ENCODE data around the gene TEX38.

DNA sequence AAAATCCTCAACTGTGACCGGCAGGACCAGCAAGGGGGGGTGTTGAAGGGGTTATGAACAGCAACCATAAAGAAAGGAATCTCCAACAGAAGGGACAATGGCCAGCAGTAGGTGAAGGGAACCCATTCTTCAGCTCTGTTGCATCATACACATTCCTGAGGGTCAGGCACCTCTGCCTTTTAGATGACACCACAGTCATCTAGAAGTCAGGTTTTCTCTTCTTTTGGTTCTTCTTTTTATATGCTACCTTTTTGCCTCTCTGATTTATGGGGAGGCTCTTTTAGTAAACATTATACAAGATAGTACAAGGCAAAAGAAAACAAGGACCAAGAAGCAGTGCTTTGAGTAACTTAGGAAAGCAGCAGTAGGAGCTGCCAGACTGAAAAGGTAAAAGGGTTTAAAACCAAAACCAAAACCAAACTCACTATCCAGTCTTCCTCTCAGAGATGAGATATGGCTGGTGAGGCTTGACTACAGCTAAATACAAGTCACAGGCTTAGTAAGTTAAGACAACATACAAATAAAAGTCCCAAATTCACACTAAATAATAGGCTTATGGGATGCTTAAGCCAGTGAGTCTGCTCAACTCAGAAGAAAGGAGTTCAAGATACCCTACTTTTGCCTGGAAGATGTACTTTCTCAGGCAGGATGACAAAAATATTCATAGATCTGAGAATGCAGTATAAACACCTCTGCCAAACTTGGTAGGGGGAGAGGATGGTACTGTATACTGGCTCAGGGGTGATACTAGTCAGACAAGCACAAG lies 4.1 kb downstream of the TEX38 start:
- TF ChIP-seq, protein P1, sequence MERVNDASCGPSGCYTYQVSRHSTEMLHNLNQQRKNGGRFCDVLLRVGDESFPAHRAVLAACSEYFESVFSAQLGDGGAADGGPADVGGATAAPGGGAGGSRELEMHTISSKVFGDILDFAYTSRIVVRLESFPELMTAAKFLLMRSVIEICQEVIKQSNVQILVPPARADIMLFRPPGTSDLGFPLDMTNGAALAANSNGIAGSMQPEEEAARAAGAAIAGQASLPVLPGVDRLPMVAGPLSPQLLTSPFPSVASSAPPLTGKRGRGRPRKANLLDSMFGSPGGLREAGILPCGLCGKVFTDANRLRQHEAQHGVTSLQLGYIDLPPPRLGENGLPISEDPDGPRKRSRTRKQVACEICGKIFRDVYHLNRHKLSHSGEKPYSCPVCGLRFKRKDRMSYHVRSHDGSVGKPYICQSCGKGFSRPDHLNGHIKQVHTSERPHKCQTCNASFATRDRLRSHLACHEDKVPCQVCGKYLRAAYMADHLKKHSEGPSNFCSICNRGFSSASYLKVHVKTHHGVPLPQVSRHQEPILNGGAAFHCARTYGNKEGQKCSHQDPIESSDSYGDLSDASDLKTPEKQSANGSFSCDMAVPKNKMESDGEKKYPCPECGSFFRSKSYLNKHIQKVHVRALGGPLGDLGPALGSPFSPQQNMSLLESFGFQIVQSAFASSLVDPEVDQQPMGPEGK (CRISPR knock-in tag; IDR thresholded peaks at IDR 0.05; ENCODE audit: borderline replicate concordance) = no peak
- no peak for TF ChIP-seq ZFP30 (CRISPR knock-in tag; IDR thresholded peaks at IDR 0.05)
- no peak for TF ChIP-seq ESRRG (CRISPR knock-in tag; IDR thresholded peaks at IDR 0.05)
- TF ChIP-seq ARNTL (CRISPR knock-in tag; IDR thresholded peaks at IDR 0.05; ENCODE audit: borderline replicate concordance, low read depth) = no peak
- no peak for TF ChIP-seq ZC3H10 (CRISPR knock-in tag; IDR thresholded peaks at IDR 0.05)
- TF ChIP-seq ZNF565 (CRISPR knock-in tag; conservative IDR thresholded peaks at IDR 0.05; ENCODE audit: low read depth) = no peak
- no peak for TF ChIP-seq OSR1 (CRISPR knock-in tag; IDR thresholded peaks at IDR 0.05)

Measured in SK-N-SH treated with all-trans-retinoic acid at 6 μM for 48 hours (cell line).